ENCODE results near the gene RPS19. TPM values are rescaled to one million over a fixed set of nuclear protein-coding genes. Genes with fewer than 3 reads are reported as not detected.
"Not testable (repeated sequence)": the region's sequence is repeated elsewhere in the genome, so short reads cannot be mapped to it uniquely, and the experiment has no call there.

RPS19 gene
- total and polyA plus RNA-seq, 4 donors: 275 to 655 (median 476) TPM

DNA sequence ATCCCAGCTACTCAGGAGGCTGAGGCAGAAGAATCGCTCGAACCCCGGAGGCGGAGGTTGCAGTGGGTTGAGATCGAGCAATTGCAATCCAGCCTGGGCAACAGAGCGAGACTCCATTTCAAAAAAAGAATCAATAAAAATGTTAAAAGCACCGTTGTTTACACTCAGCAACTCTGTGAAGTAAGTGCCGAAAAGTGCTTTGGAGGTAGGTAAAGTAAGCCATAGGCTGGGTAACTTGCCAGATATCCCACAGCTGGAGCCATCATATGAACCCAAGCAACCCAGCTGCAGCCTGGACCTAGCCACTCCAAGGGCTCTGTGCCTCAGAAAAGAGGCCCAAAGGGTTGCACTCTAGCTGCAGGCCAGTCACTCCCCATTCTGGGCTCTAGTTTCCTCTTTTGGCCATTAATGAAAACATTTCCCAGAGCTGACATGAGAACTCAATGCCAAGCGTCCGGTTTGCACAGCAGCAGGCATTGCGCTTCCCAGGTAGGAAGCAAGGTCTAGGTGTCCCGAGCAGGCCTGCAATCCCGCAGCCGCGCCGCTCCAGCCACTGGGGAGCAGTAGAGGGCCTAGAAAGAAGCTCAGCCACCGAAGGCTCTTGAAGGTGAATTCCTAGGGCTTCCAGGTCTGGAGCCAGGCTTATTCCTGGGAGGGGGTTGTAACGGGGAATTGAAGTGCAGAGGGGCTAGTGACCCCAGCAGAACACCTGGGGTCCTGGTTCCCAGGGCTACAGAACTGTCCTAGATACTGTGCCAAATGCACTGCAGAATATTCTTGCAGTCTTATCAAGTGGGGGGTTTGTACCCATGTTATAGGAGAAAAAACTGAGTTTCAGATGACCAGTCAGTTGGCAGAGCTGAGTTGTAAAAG is 13.0 kb downstream of the RPS19 start:
- Histone ChIP-seq H3K27me3 (ENCODE audit: control insufficient read depth in 4 of 4, insufficient read depth in 4 of 4, low read length in 3 of 4) (no peaks in the 10 kb centered on the region), H3K27ac (ENCODE audit: low read depth in 1 of 2, low read length in 2 of 2) (no peak overlapping the region), H3K4me3 (ENCODE audit: low read depth in 1 of 3, low read length in 3 of 3) (no peak overlapping the region), H3K4me1 (ENCODE audit: control insufficient read depth in 4 of 4, insufficient read depth in 4 of 4, low read length in 3 of 4) (peaks cover 0 to 14% (median 5%) of the 10 kb centered on the region in 4 donors), H3K9me3 (ENCODE audit: control insufficient read depth in 4 of 4, low read length in 3 of 4) (no peaks in the 10 kb centered on the region), H3K36me3 (ENCODE audit: control insufficient read depth in 4 of 4, insufficient read depth in 3 of 4, low read depth in 1 of 4, low read length in 3 of 4) (peaks cover 11 to 37% (median 16%) of the 10 kb centered on the region in 4 donors), H3K9ac (ENCODE audit: low read depth in 1 of 2, low read length in 2 of 2) (no peak overlapping the region)
- DNase-seq (ENCODE audit: low spot score): peak; percentile 65
- WGBS: 49% methylated on average over 18 of the region's 18 CpGs
- TF ChIP-seq, protein P1, sequence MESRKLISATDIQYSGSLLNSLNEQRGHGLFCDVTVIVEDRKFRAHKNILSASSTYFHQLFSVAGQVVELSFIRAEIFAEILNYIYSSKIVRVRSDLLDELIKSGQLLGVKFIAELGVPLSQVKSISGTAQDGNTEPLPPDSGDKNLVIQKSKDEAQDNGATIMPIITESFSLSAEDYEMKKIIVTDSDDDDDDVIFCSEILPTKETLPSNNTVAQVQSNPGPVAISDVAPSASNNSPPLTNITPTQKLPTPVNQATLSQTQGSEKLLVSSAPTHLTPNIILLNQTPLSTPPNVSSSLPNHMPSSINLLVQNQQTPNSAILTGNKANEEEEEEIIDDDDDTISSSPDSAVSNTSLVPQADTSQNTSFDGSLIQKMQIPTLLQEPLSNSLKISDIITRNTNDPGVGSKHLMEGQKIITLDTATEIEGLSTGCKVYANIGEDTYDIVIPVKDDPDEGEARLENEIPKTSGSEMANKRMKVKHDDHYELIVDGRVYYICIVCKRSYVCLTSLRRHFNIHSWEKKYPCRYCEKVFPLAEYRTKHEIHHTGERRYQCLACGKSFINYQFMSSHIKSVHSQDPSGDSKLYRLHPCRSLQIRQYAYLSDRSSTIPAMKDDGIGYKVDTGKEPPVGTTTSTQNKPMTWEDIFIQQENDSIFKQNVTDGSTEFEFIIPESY (IDR thresholded peaks at IDR 0.05): no peak
- TF ChIP-seq, protein P2, sequence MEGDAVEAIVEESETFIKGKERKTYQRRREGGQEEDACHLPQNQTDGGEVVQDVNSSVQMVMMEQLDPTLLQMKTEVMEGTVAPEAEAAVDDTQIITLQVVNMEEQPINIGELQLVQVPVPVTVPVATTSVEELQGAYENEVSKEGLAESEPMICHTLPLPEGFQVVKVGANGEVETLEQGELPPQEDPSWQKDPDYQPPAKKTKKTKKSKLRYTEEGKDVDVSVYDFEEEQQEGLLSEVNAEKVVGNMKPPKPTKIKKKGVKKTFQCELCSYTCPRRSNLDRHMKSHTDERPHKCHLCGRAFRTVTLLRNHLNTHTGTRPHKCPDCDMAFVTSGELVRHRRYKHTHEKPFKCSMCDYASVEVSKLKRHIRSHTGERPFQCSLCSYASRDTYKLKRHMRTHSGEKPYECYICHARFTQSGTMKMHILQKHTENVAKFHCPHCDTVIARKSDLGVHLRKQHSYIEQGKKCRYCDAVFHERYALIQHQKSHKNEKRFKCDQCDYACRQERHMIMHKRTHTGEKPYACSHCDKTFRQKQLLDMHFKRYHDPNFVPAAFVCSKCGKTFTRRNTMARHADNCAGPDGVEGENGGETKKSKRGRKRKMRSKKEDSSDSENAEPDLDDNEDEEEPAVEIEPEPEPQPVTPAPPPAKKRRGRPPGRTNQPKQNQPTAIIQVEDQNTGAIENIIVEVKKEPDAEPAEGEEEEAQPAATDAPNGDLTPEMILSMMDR (IDR thresholded peaks at IDR 0.05; ENCODE audit: low read depth, low read length, missing input control): peak; percentile 48
- TF ChIP-seq YY1 (IDR thresholded peaks at IDR 0.05) (no peak), HNF4G (IDR thresholded peaks at IDR 0.05) (no peak), SP1 (IDR thresholded peaks at IDR 0.05) (no peak), JUND (IDR thresholded peaks at IDR 0.05) (no peak), RAD21 (IDR thresholded peaks at IDR 0.05) (peak; percentile 73 to 81)
- TF ChIP-seq, protein P3, sequence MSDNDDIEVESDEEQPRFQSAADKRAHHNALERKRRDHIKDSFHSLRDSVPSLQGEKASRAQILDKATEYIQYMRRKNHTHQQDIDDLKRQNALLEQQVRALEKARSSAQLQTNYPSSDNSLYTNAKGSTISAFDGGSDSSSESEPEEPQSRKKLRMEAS (IDR thresholded peaks at IDR 0.05): no peak

DNA sequence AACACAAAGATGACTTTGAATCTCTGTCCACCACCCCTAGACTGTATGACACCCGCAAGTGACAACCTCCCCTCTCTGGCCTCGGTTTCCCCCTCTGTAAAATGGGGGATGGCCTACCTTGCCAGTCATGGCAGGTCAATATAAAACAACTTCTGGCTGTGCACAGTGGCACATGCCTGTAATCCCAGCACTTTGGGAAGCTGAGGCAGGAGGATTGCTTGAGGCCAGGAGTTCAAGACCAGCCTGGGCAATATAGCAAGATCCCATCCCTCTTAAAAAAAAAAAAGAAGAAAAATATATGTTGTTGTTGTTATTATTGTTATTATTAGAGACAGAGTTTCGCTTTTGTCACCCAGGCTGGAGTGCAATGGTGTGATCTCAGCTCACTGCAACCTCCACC is 15.9 kb downstream of the RPS19 start:
- H3K9me3 ChIP-seq (ENCODE audit: control insufficient read depth in 4 of 4, low read length in 3 of 4); H3K9ac ChIP-seq (ENCODE audit: low read depth in 1 of 2, low read length in 2 of 2); DNase-seq (ENCODE audit: low spot score); H3K27me3 ChIP-seq (ENCODE audit: control insufficient read depth in 4 of 4, insufficient read depth in 4 of 4, low read length in 3 of 4); H3K4me3 ChIP-seq (ENCODE audit: low read depth in 1 of 3, low read length in 3 of 3): not testable (repeated sequence)
- H3K27ac ChIP-seq (ENCODE audit: low read depth in 1 of 2, low read length in 2 of 2): peak overlapping the region in 1 of 2 donors; percentile 50
- 77% methylated on average over 3 of the region's 3 CpGs for WGBS
- H3K36me3 ChIP-seq (ENCODE audit: control insufficient read depth in 4 of 4, insufficient read depth in 3 of 4, low read depth in 1 of 4, low read length in 3 of 4): peaks cover 4 to 16% (median 6%) of the 10 kb centered on the region in 4 donors
- peaks cover 0 to 14% (median 5%) of the 10 kb centered on the region in 4 donors for H3K4me1 ChIP-seq (ENCODE audit: control insufficient read depth in 4 of 4, insufficient read depth in 4 of 4, low read length in 3 of 4)

DNA sequence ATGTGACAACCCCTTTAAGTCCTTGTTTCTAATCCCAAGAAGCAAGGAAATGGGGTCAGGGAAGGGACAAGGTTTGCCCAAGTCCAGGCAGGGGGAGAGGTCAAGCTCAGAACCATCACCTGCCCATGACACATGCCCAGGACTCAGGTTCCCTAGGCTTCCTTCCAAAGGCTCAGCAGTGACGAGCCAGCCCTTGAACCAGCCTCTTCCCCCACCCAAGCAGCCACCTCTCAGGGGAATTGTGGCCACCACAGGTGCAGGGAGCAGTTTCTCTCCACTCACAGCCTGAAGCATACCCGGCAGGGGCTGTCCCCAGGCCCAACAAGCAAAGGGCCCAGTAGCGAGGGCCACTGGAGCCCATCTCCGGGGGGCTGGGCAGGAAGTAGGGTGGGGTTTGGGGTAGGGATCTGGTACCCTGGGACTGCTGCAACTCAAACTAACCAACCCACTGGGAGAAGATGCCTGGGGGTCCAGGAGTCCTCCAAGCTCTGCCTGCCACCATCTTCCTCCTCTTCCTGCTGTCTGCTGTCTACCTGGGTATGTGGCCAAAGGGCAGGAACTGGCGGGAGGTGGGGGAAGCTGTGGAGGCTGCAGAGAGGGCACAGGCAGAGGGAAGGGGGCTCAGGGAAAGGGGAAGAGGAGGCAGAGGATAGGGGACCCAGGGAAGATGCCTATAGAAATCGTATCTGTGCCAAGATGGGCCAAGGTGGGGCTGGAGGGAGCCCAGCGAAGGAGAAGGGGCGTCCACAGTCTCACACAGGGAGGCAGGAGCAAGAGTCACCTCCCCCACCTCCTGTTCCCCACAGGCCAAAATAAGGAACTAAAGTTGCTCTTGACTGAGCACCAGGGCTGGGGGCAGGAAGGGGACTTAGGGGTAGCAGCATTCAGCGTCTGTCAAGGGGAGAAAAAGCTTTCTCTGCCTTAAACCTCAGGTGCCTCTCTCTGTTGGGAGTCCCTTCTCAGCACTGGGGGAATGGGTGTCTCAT is 17.1 kb downstream of the RPS19 start, which contains the start of gene CD79A:
Gene CD79A (plus strand): TSS at position 433 of the 986 bp plus-strand sequence. CDS start 26 bp downstream, at position 459.
- no peak for DNase-seq (ENCODE audit: low spot score)
- H3K27me3 ChIP-seq (ENCODE audit: control insufficient read depth in 4 of 4, insufficient read depth in 4 of 4, low read length in 3 of 4): no peaks in the 10 kb centered on the region
- TF ChIP-seq TAF1 (conservative IDR thresholded peaks at IDR 0.05) (no peak), SP1 (IDR thresholded peaks at IDR 0.05) (no peak), FOXA2 (IDR thresholded peaks at IDR 0.05) (no peak), GABPA (IDR thresholded peaks at IDR 0.05 in 1 of 2, conservative IDR thresholded peaks at IDR 0.05 in 1 of 2) (no peak), RAD21 (IDR thresholded peaks at IDR 0.05) (no peak), JUND (IDR thresholded peaks at IDR 0.05) (no peak), RXRA (IDR thresholded peaks at IDR 0.05) (no peak), EGR1 (IDR thresholded peaks at IDR 0.05; ENCODE audit: low read depth in 2 of 2) (no peak)
- TF ChIP-seq, protein P2 (IDR thresholded peaks at IDR 0.05; ENCODE audit: low read depth, low read length, missing input control): no peak
- TF ChIP-seq, protein P3 (IDR thresholded peaks at IDR 0.05): no peak
- TF ChIP-seq, protein P4, sequence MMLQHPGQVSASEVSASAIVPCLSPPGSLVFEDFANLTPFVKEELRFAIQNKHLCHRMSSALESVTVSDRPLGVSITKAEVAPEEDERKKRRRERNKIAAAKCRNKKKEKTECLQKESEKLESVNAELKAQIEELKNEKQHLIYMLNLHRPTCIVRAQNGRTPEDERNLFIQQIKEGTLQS (IDR thresholded peaks at IDR 0.05): no peak
- H3K9ac ChIP-seq (ENCODE audit: low read depth in 1 of 2, low read length in 2 of 2): peak within 1 kb of the TSS in 1 of 2 donors; percentile 27
- H3K27ac ChIP-seq (ENCODE audit: low read depth in 1 of 2, low read length in 2 of 2): peak within 1 kb of the TSS in 1 of 2 donors; percentile 50
- H3K36me3 ChIP-seq (ENCODE audit: control insufficient read depth in 4 of 4, insufficient read depth in 3 of 4, low read depth in 1 of 4, low read length in 3 of 4): peaks cover 0 to 4% (median under 1%) of the 10 kb centered on the region in 4 donors
- H3K4me1 ChIP-seq (ENCODE audit: control insufficient read depth in 4 of 4, insufficient read depth in 4 of 4, low read length in 3 of 4): peaks cover 0 to 10% (median 3%) of the 10 kb centered on the region in 4 donors
- H3K4me3 ChIP-seq (ENCODE audit: low read depth in 1 of 3, low read length in 3 of 3): no peak within 1 kb of the TSS
- H3K9me3 ChIP-seq (ENCODE audit: control insufficient read depth in 4 of 4, low read length in 3 of 4): no peaks in the 10 kb centered on the region
- WGBS: 80% methylated on average over 9 of the region's 9 CpGs
